HEK293 (cell line): ENCODE measurements around the gene UFM1.

Experiments
- CTCF ChIA-PET: fragments of 350-600 bp; formaldehyde crosslinking; extraction: SDS; loops from one replicate; lab custom pipeline; 2021; ENCODE audit warnings: antibody characterized with exemption; lab: Yijun Ruan, JAX
- POLR2A ChIA-PET: fragments of 300-600 bp; formaldehyde crosslinking; extraction: SDS; loops from one replicate; lab custom pipeline; 2020; ENCODE audit warnings: antibody characterized with exemption, inconsistent platforms; lab: Yijun Ruan, JAX
- H3K27ac ChIP-seq: fragments of 200-500 bp; sonication (Bioruptor generic); 2 replicates; pipeline ENCODE4 v1.5.1; 2014; ENCODE audit warnings: low read depth, low read length, control low read depth, inconsistent platforms; ENCODE audit errors: extremely low read depth
- H3K36me3 ChIP-seq, 2 experiments: fragments of 200-500 bp in 1 of 2; sonication (Bioruptor generic) in 1 of 2; 1 replicate in 1 of 2; 2 replicates in 1 of 2; pipeline ENCODE4 v1.5.1; 2014 to 2017; ENCODE audit warnings: inconsistent platforms in 2 of 2, low read length in 2 of 2; ENCODE audit not compliant: control insufficient read depth in 2 of 2, insufficient read depth in 1 of 2
- H3K4me1 ChIP-seq: fragments of 200-500 bp; sonication (Bioruptor generic); 2 replicates; pipeline ENCODE4 v1.5.1; 2014; ENCODE audit warnings: mild to moderate bottlenecking, low read length, inconsistent platforms; ENCODE audit not compliant: control insufficient read depth, insufficient read depth
- H3K4me3 ChIP-seq: 2 replicates; pipeline ENCODE4 v1.5.1; 2011; ENCODE audit warnings: low read depth, mild to moderate bottlenecking, control low read depth, low read length, moderate library complexity
- H3K9me3 ChIP-seq: fragments of 200-500 bp; sonication (Bioruptor generic); 2 replicates; pipeline ENCODE4 v1.5.1; 2014; ENCODE audit warnings: low read depth, low read length, inconsistent platforms; ENCODE audit not compliant: control insufficient read depth, insufficient read depth
- KLF10 ChIP-seq: fragments of 450-650 bp; IDR thresholded peaks from 2 replicates; pipeline ENCODE4 v1.5.1; 2018; ENCODE audit warnings: missing biosample characterization, mild to moderate bottlenecking, missing genetic modification characterization
- MZF1 ChIP-seq: fragments of 450-650 bp; formaldehyde crosslinking; IDR thresholded peaks from 2 replicates; pipeline ENCODE4 v1.5.1; 2017; ENCODE audit warnings: missing biosample characterization, missing genetic modification characterization, borderline replicate concordance
- PRDM1 ChIP-seq: fragments of 450-650 bp; formaldehyde crosslinking; IDR thresholded peaks from 2 replicates; pipeline ENCODE4; 2016; ENCODE audit warnings: missing biosample characterization, missing genetic modification characterization
- PRDM6 ChIP-seq: fragments of 450-650 bp; formaldehyde crosslinking; IDR thresholded peaks from 2 replicates; pipeline ENCODE4 v1.5.1; 2017; ENCODE audit warnings: missing biosample characterization, missing genetic modification characterization
- SP3 ChIP-seq: fragments of 450-650 bp; formaldehyde crosslinking; IDR thresholded peaks from 2 replicates; pipeline ENCODE4 v1.5.1; 2016; ENCODE audit warnings: missing biosample characterization, missing genetic modification characterization
- ZBTB20 ChIP-seq: fragments of 450-650 bp; formaldehyde crosslinking; IDR thresholded peaks from 2 replicates; pipeline ENCODE4 v1.5.1; 2016; ENCODE audit warnings: missing biosample characterization, missing genetic modification characterization
- ZBTB21 ChIP-seq: fragments of 450-650 bp; formaldehyde crosslinking; IDR thresholded peaks from 2 replicates; pipeline ENCODE4 v1.5.1; 2017; ENCODE audit warnings: missing biosample characterization, missing genetic modification characterization
- ZBTB48 ChIP-seq: fragments of 450-650 bp; formaldehyde crosslinking; IDR thresholded peaks from 2 replicates; pipeline ENCODE4 v1.5.1; 2016; ENCODE audit warnings: missing biosample characterization, missing genetic modification characterization
- ZFHX2 ChIP-seq: fragments of 450-650 bp; formaldehyde crosslinking; conservative IDR thresholded peaks from 2 replicates; pipeline ENCODE4 v1.5.1; 2016; ENCODE audit warnings: missing biosample characterization, missing genetic modification characterization
- ZIC2 ChIP-seq: fragments of 450-650 bp; formaldehyde crosslinking; IDR thresholded peaks from 2 replicates; pipeline ENCODE4 v1.5.1; 2016; ENCODE audit warnings: missing biosample characterization, missing genetic modification characterization
- ZNF114 ChIP-seq: fragments of 450-650 bp; formaldehyde crosslinking; IDR thresholded peaks from 2 replicates; pipeline ENCODE4 v1.5.0; 2017; ENCODE audit warnings: missing biosample characterization, missing genetic modification characterization
- ZNF140 ChIP-seq: fragments of 450-650 bp; formaldehyde crosslinking; IDR thresholded peaks from 2 replicates; pipeline ENCODE4 v1.5.1; 2016; ENCODE audit warnings: missing biosample characterization, missing genetic modification characterization
- ZNF202 ChIP-seq: fragments of 450-650 bp; formaldehyde crosslinking; IDR thresholded peaks from 2 replicates; pipeline ENCODE4 v1.5.1; 2016; ENCODE audit warnings: missing biosample characterization, missing genetic modification characterization, borderline replicate concordance
- ZNF366 ChIP-seq: fragments of 450-650 bp; formaldehyde crosslinking; conservative IDR thresholded peaks from 2 replicates; pipeline ENCODE4 v1.5.1; 2016; ENCODE audit warnings: missing biosample characterization, missing genetic modification characterization
- ZNF518A ChIP-seq: fragments of 450-650 bp; formaldehyde crosslinking; conservative IDR thresholded peaks from 2 replicates; pipeline ENCODE4 v1.5.1; 2016; ENCODE audit warnings: low read depth, missing biosample characterization, missing genetic modification characterization
- ZNF596 ChIP-seq: fragments of 450-650 bp; IDR thresholded peaks from 2 replicates; pipeline ENCODE4 v1.5.0; 2018; ENCODE audit warnings: missing biosample characterization, mild to moderate bottlenecking, missing genetic modification characterization, moderate library complexity
- ZNF629 ChIP-seq: fragments of 450-650 bp; formaldehyde crosslinking; IDR thresholded peaks from 2 replicates; pipeline ENCODE4 v1.5.1; 2017; ENCODE audit warnings: missing biosample characterization, missing genetic modification characterization
- ZNF830 ChIP-seq: fragments of 450-650 bp; IDR thresholded peaks from 2 replicates; pipeline ENCODE4 v1.5.0; 2018; ENCODE audit warnings: missing biosample characterization, missing genetic modification characterization, low read depth, mild to moderate bottlenecking, moderate library complexity

UFM1 gene

GRCh38 chr13:38350114-38350617, 515 bp downstream of the UFM1 start:
- peak overlapping the region; percentile 83 for H3K4me3 ChIP-seq
- H3K4me1 ChIP-seq: no peaks in the 10 kb centered on the region
- peak overlapping the region; percentile 70 for H3K27ac ChIP-seq
- no peaks in the 10 kb centered on the region for H3K9me3 ChIP-seq
- CTCF ChIA-PET: no interaction called here
- peak; percentile 27 for TF ChIP-seq KLF10
- peak; percentile 95; the same call in 1 of the 2 replicates for TF ChIP-seq MZF1 (tag by site-specific recombination)
- peak; percentile 52; the same call in 1 of the 2 replicates for TF ChIP-seq ZFHX2 (tag by site-specific recombination)
- TF ChIP-seq ZBTB20 (tag by site-specific recombination): peak; percentile 1; the same call in 1 of the 2 replicates
- TF ChIP-seq PRDM6 (tag by site-specific recombination): no peak
- TF ChIP-seq PRDM1 (tag by site-specific recombination): no peak
- peaks cover 3 to 21% of the 10 kb centered on the region in 2 experiments for H3K36me3 ChIP-seq
- POLR2A ChIA-PET: no interaction called here

- no peak overlapping the region for H3K4me3 ChIP-seq
- no peak overlapping the region for H3K27ac ChIP-seq
- TF ChIP-seq ZNF596 (tag by site-specific recombination) (no peak), ZNF140 (no peak), ZIC2 (tag by site-specific recombination) (no peak), ZNF366 (tag by site-specific recombination) (no peak), ZNF518A (no peak), SP3 (tag by site-specific recombination) (no peak), ZBTB21 (no peak), ZNF114 (tag by site-specific recombination) (no peak), ZNF629 (tag by site-specific recombination) (no peak)
- H3K9me3 ChIP-seq: no peaks in the 10 kb centered on the region
- H3K36me3 ChIP-seq: peaks cover 13 to 39% of the 10 kb centered on the region in 2 experiments
- POLR2A ChIA-PET: no interaction called here
- no peaks in the 10 kb centered on the region for H3K4me1 ChIP-seq
- CTCF ChIA-PET: interaction anchor here (0.7 kb wide), 1 partner anchor 1133 kb away, joined by 7 read pairs; no protein-coding TSS in a partner anchor
Observed at GRCh38 chr13:38355595-38356119, 6.0 kb downstream of the UFM1 start.

GRCh38 chr13:38358684-38359083, 9.0 kb downstream of the UFM1 start:
- ChIA-PET CTCF (interaction anchor here (0.6 to 0.7 kb wide), 2 partner anchors 23 to 64 kb away, joined by 3 to 4 read pairs; no protein-coding TSS in a partner anchor), POLR2A (no interaction called here)
- no peak overlapping the region for H3K4me3 ChIP-seq
- no peak for TF ChIP-seq ZNF140
- no peak for TF ChIP-seq ZNF830
- TF ChIP-seq ZNF202: no peak
- no peak for TF ChIP-seq ZBTB48 (tag by site-specific recombination)
- H3K36me3 ChIP-seq: peaks cover 10 to 43% of the 10 kb centered on the region in 2 experiments
- H3K9me3 ChIP-seq: no peaks in the 10 kb centered on the region
- no peak overlapping the region for H3K27ac ChIP-seq
- no peaks in the 10 kb centered on the region for H3K4me1 ChIP-seq
